Endothelial cell of umbilical vein (primary cell): ENCODE results near the gene ARV1. TPM values are rescaled to one million over a fixed set of nuclear protein-coding genes. Genes with fewer than 3 reads are reported as not detected.
"Not testable (repeated sequence)": the region's sequence is repeated elsewhere in the genome, so short reads cannot be mapped to it uniquely, and the experiment has no call there.

Experiments used
- BruUV-seq: library from RNA; stranded (reverse); fragments of 400-500 nt; replicated peaks from 2 replicates; lab custom pipeline; 2021; lab: Mats Ljungman, UMichigan
- CTCF ChIA-PET: fragments of 300-600, 350-600 bp; sonication (Branson Sonifier 250); formaldehyde crosslinking; loops from one replicate; lab custom pipeline; 2021; ENCODE audit warnings: antibody characterized with exemption, inconsistent platforms; lab: Charles Lee
- POLR2A ChIA-PET: fragments of 300-600, 350-600 bp; sonication (Branson Sonifier 250); formaldehyde crosslinking; loops from one replicate; lab custom pipeline; 2021; ENCODE audit warnings: antibody characterized with exemption, inconsistent platforms; lab: Charles Lee
- DNase-seq: peaks from one replicate; pipeline ENCODE4 v3.0.0-alpha.2; 2011; ENCODE audit warnings: low read depth, low spot score
- FAIRE-seq: peaks from 2 replicates; lab custom pipeline; 2011; peaks lifted over from hg19 to GRCh38; lab: Jason Lieb, UNC
- H2AFZ ChIP-seq: 2 replicates; pipeline ENCODE4 v1.6.0; 2012; ENCODE audit warnings: low read depth, low read length, control low read depth, inconsistent platforms
- H3K27ac ChIP-seq: 2 replicates; pipeline ENCODE4 v1.5.1; 2011; ENCODE audit warnings: low read depth, mild to moderate bottlenecking, control low read depth, low read length, moderate library complexity; ENCODE audit not compliant: insufficient read depth
- H3K27me3 ChIP-seq, 2 experiments: 2 replicates each; pipeline versions ENCODE4 v1.6.0 to v1.6.1; 2011; ENCODE audit warnings: low read length in 2 of 2, mixed read lengths in 1 of 2; ENCODE audit not compliant: control insufficient read depth in 2 of 2, insufficient read depth in 2 of 2
- H3K36me3 ChIP-seq, 2 experiments: 2 replicates in 1 of 2; 3 replicates in 1 of 2; pipeline ENCODE4 v1.5.1; 2011; ENCODE audit warnings: low read length in 2 of 2, mild to moderate bottlenecking in 1 of 2, moderate library complexity in 1 of 2; ENCODE audit not compliant: control insufficient read depth in 2 of 2, insufficient read depth in 2 of 2; ENCODE audit errors: extremely low read depth in 1 of 2
- H3K4me1 ChIP-seq: 3 replicates; pipeline ENCODE4 v1.5.1; 2011; ENCODE audit warnings: mild to moderate bottlenecking, low read length; ENCODE audit not compliant: control insufficient read depth, insufficient read depth; ENCODE audit errors: extremely low read depth
- H3K4me2 ChIP-seq: 2 replicates; pipeline ENCODE4 v1.6.1; 2011; ENCODE audit warnings: low read length, control low read depth, mixed read lengths; ENCODE audit not compliant: insufficient read depth
- H3K4me3 ChIP-seq, 3 experiments: fragments of 200-600 bp in 1 of 3; sonication (generic), shearing (Covaris generic) in 1 of 3; replicated peaks in 1 of 3; 2 replicates each; pipeline ENCODE4 v1.5.1; 2011 to 2016; ENCODE audit warnings: control low read depth in 3 of 3, low read length in 3 of 3, mild to moderate bottlenecking in 2 of 3, inconsistent platforms in 1 of 3, low read depth in 1 of 3, moderate library complexity in 1 of 3; ENCODE audit not compliant: insufficient read depth in 1 of 3
- H3K79me2 ChIP-seq: 2 replicates; pipeline ENCODE4 v1.6.0; 2012; ENCODE audit warnings: low read length, inconsistent platforms; ENCODE audit not compliant: control insufficient read depth, insufficient read depth
- H3K9ac ChIP-seq: replicated peaks from 2 replicates; pipeline ENCODE3; 2011; ENCODE audit warnings: low read length, control low read depth; ENCODE audit not compliant: insufficient read depth; ENCODE audit errors: extremely low read depth
- H3K9me1 ChIP-seq: replicated peaks from 3 replicates; pipeline ENCODE4 v1.6.0; 2011; ENCODE audit warnings: mild to moderate bottlenecking, low read length; ENCODE audit not compliant: control insufficient read depth, insufficient read depth; ENCODE audit errors: extremely low read depth
- H3K9me3 ChIP-seq: replicated peaks from 2 replicates; pipeline ENCODE4 v1.5.1; 2012; ENCODE audit warnings: low read length, inconsistent platforms; ENCODE audit not compliant: control insufficient read depth, insufficient read depth
- H4K20me1 ChIP-seq: replicated peaks from 2 replicates; pipeline ENCODE3; 2011; ENCODE audit warnings: mild to moderate bottlenecking, low read length; ENCODE audit not compliant: control insufficient read depth, insufficient read depth; ENCODE audit errors: extremely low read depth
- EZH2 ChIP-seq: IDR thresholded peaks from 2 replicates; pipeline ENCODE4 v1.6.1; 2012; ENCODE audit warnings: borderline replicate concordance, low read depth, mild to moderate bottlenecking, moderate library complexity, low read length, inconsistent platforms; ENCODE audit not compliant: severe bottlenecking
- FOS ChIP-seq: IDR thresholded peaks from 2 replicates; pipeline ENCODE4 v1.6.1; 2011; ENCODE audit warnings: mild to moderate bottlenecking, low read length, moderate library complexity, borderline replicate concordance; ENCODE audit not compliant: insufficient read depth
- MYC ChIP-seq: IDR thresholded peaks from one replicate; pipeline ENCODE4 v1.6.1; 2011; ENCODE audit warnings: mild to moderate bottlenecking, low read depth, low read length
- dilution Hi-C: fragments of 300-500 bp; cut with MboI; formaldehyde crosslinking; loops from one replicate; pipeline ENCODE4 v1.15.0; 2019; ENCODE audit warnings: low sequenced_read_pairs; ENCODE audit not compliant: extremely low pct_ligation_motif_present
- intact Hi-C: fragments of 100-400 bp; cut with micrococcal nuclease; formaldehyde crosslinking; loops from one replicate; pipeline ENCODE4 v1.10.0; 2022
- polyA plus RNA-seq, 4 experiments: library from polyadenylated mRNA; depleted of rRNA in 3 of 4; stranded (reverse) in 3 of 4; unstranded in 1 of 4; fragments of >200 nt; gene quantifications; 2 replicates each; pipeline versions ENCODE4 v1.2.1 to v1.2.3, GENCODE V29; 2011 to 2012; ENCODE audit warnings: missing spikeins in 1 of 4
- total RNA-seq: library from RNA; stranded (reverse); gene quantifications from 2 replicates; pipeline ENCODE4 v1.2.3, GENCODE V29; 2021
- TF ChIP-seq, protein P1 (sequence below), 2 donors: IDR thresholded peaks; 1 replicate in 1 of 2; 2 replicates in 1 of 2; pipeline ENCODE4 v1.5.1; 2011; ENCODE audit warnings: low read length in 2 of 2, mild to moderate bottlenecking in 2 of 2, moderate library complexity in 2 of 2, control low read depth in 1 of 2, inconsistent platforms in 1 of 2, low read depth in 1 of 2; ENCODE audit not compliant: insufficient read depth in 1 of 2; ENCODE audit errors: extremely low read depth in 1 of 2

Gene ARV1
- total and polyA plus RNA-seq, 2 donors (not counting 3 experiments of a cell fraction or from before 2014, with no cell fraction given) = 10.7 to 14.0 TPM

DNA sequence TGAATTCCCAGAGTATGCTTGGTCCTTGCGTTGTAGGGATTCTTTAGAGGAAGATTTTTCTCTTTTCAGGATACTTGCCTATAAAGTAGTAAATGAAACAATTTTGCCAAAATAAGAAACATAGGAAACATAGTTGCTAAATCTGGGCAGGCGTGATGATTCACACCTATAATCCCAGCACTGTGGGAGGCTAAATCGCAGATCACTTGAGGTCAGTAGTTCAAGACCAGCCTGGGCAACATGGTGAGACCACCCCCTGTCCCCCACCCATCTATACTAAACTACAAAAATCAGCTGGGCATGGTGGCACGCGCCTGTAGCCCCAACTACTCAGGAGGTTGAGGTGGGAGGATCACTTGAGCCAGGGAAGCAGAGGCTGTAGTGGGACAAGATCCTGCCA is 4.9 kb downstream of the ARV1 start:
- H3K9me3 ChIP-seq = no peaks in the 10 kb centered on the region
- peaks cover 5% of the 10 kb centered on the region for H3K4me1 ChIP-seq
- H3K27ac ChIP-seq = no peak overlapping the region
- BruUV-seq = no TSS peak
- TF ChIP-seq MYC = no peak
- TF ChIP-seq EZH2 = no peak
- TF ChIP-seq, protein P1, sequence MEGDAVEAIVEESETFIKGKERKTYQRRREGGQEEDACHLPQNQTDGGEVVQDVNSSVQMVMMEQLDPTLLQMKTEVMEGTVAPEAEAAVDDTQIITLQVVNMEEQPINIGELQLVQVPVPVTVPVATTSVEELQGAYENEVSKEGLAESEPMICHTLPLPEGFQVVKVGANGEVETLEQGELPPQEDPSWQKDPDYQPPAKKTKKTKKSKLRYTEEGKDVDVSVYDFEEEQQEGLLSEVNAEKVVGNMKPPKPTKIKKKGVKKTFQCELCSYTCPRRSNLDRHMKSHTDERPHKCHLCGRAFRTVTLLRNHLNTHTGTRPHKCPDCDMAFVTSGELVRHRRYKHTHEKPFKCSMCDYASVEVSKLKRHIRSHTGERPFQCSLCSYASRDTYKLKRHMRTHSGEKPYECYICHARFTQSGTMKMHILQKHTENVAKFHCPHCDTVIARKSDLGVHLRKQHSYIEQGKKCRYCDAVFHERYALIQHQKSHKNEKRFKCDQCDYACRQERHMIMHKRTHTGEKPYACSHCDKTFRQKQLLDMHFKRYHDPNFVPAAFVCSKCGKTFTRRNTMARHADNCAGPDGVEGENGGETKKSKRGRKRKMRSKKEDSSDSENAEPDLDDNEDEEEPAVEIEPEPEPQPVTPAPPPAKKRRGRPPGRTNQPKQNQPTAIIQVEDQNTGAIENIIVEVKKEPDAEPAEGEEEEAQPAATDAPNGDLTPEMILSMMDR (IDR thresholded peaks at IDR 0.05; ENCODE audit: extremely low read depth in 1 of 2, insufficient read depth in 1 of 2, low read depth in 1 of 2, low read length in 2 of 2) = no peak
- no peak for TF ChIP-seq FOS
- H2AFZ ChIP-seq = no peak overlapping the region
- no peak overlapping the region for H3K9ac ChIP-seq
- peaks cover 9% of the 10 kb centered on the region for H3K79me2 ChIP-seq
- H3K27me3 ChIP-seq = no peaks in the 10 kb centered on the region
- intact Hi-C loops = no loop called here
- H3K9me1 ChIP-seq = no peaks in the 10 kb centered on the region
- CTCF ChIA-PET = no interaction called here
- no peak for FAIRE-seq
- H3K4me3 ChIP-seq = no peak overlapping the region
- no peaks in the 10 kb centered on the region for H3K36me3 ChIP-seq
- dilution Hi-C loops = no loop called here
- POLR2A ChIA-PET = no interaction called here
- no peak overlapping the region for H3K4me2 ChIP-seq
- no peaks in the 10 kb centered on the region for H4K20me1 ChIP-seq
- DNase-seq = no peak

DNA sequence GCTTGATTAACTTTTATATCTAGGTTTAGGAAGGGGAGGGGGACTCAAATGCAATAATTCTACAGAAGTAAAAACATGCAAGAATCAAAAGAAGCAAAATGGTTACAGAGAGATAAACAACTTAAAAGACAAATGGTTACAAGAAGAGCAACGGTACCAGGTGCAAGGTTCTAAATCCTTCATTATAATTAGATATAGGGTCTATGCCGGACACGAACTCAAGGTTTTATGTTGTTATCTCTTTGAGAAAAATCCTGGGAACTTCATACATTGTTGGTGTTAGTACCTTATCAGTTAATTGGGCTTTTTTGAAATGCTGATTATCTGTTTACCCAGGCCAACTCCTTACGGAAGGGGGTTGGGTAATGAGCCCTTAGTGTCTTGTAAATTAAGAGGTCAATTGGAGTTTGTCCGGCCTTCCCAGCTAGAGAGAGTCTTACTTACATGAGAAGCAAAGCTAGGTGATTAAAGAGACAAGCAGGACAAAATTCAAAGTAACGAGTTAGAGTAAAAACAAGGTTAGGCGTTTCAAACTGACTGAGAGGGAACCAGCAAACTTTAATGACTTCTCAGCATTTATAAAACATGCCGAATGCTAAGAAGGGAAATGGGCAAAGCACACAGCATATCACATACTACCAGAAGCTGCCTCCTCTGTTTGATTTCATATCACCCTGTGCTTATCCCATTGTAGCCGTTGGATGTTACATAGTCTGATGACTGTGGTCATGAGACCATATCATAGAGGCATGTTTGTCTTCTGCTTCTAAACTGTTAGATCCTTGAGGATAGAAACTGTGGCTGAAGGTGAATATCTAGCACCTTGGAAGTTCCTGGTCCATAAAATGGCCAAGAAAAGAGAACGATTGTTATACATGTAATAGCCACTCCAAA is 6.0 kb downstream of the ARV1 start:
- intact Hi-C loops, FAIRE-seq, H3K4me3 ChIP-seq, DNase-seq, H3K9me1 ChIP-seq, CTCF ChIA-PET, H3K36me3 ChIP-seq, H3K9me3 ChIP-seq, POLR2A ChIA-PET, BruUV-seq, H3K9ac ChIP-seq, H3K79me2 ChIP-seq, H3K27ac ChIP-seq, H3K4me2 ChIP-seq, H3K4me1 ChIP-seq, H3K27me3 ChIP-seq, dilution Hi-C loops, H2AFZ ChIP-seq, H4K20me1 ChIP-seq: not testable (repeated sequence)
